Spleen (tissue), 11 donors: ENCODE data around the gene LNX2. TPM values are rescaled to one million over a fixed set of nuclear protein-coding genes. Genes with fewer than 3 reads are reported as not detected.

Experiments
- DNase-seq: peaks from one replicate; pipeline ENCODE4 v3.0.0-alpha.2; 2020
- H3K27ac ChIP-seq, 8 donors: fragments of 200-600 bp; sonication (generic) in 7 of 8; 1 replicate in 4 of 8; 2 replicates in 4 of 8; pipeline versions ENCODE4 v1.5.0 to v1.8.0; 2016 to 2021; ENCODE audit warnings: inconsistent platforms in 4 of 8, mild to moderate bottlenecking in 4 of 8, moderate library complexity in 1 of 8
- H3K27me3 ChIP-seq, 7 donors: fragments of 200-600 bp; sonication (generic) in 6 of 7; replicated peaks in 1 of 7; 1 replicate in 4 of 7; 2 replicates in 3 of 7; pipeline versions ENCODE4 v1.5.0 to v1.8.0; 2016 to 2021; ENCODE audit warnings: inconsistent platforms in 3 of 7, mild to moderate bottlenecking in 1 of 7
- H3K36me3 ChIP-seq, 6 donors: fragments of 200-600 bp; sonication (generic) in 5 of 6; 1 replicate in 4 of 6; 2 replicates in 2 of 6; pipeline versions ENCODE4 v1.5.0 to v1.8.0; 2016 to 2021; ENCODE audit warnings: inconsistent platforms in 2 of 6
- H3K4me1 ChIP-seq, 6 donors: fragments of 200-600 bp; sonication (generic) in 5 of 6; 1 replicate in 3 of 6; 2 replicates in 3 of 6; pipeline versions ENCODE4 v1.5.0 to v1.8.0; 2016 to 2021; ENCODE audit warnings: inconsistent platforms in 3 of 6
- H3K4me3 ChIP-seq, 8 donors: fragments of 200-600 bp; sonication (generic) in 7 of 8; 1 replicate in 4 of 8; 2 replicates in 4 of 8; pipeline versions ENCODE4 v1.5.0 to v1.8.0; 2016 to 2021; ENCODE audit warnings: inconsistent platforms in 4 of 8, mild to moderate bottlenecking in 4 of 8, moderate library complexity in 2 of 8
- H3K9me3 ChIP-seq, 8 donors: fragments of 200-600 bp; sonication (generic) in 7 of 8; 1 replicate in 4 of 8; 2 replicates in 4 of 8; pipeline versions ENCODE4 v1.5.0 to v1.8.0; 2016 to 2021; ENCODE audit warnings: inconsistent platforms in 4 of 8
- POLR2A ChIP-seq, 3 donors: fragments of 450-650 bp; IDR thresholded peaks; one replicate each; pipeline ENCODE4 v1.5.1; 2017; ENCODE audit warnings: antibody characterized with exemption in 3 of 3, mild to moderate bottlenecking in 1 of 3
- POLR2AphosphoS5 ChIP-seq, 3 donors: sonication (generic); formaldehyde crosslinking; IDR thresholded peaks; one replicate each; pipeline ENCODE4 v1.5.1; 2017; ENCODE audit warnings: antibody characterized with exemption in 3 of 3
- WGBS, 5 donors: extraction: QIAGEN DNeasy Blood & Tissue Kit in 3 of 5; methylation state at CpG; one replicate each; pipeline versions ENCODE4 v1.1.5 to v1.1.7; 2013 to 2018; 5-methylcytosine and 5-hydroxymethylcytosine counted together
- intact Hi-C: fragments of 100-400 bp; cut with DNase I; formaldehyde crosslinking; loops from one replicate; pipeline ENCODE4 v1.15.0; 2023; ENCODE audit warnings: low total_unique reads
- polyA plus RNA-seq, 3 donors: library from polyadenylated mRNA; stranded (reverse); fragments of 200-250 nt; gene quantifications; one replicate each; pipeline ENCODE4 v1.2.1, GENCODE V29; 2013
- total RNA-seq, 7 donors: library from RNA; depleted of rRNA in 3 of 7; stranded (reverse); fragments of >200 nt in 3 of 7; fragmentation: NEBNext Ultra II Directional in 4 of 7; extraction: Animal tissue kit (Norgen Biotek cat#: 25700) in 4 of 7; gene quantifications; one replicate each; pipeline versions ENCODE4 v1.1.0 to v1.2.1, GENCODE V29; 2016 to 2021
- TF ChIP-seq, protein P1 (sequence below), 11 experiments: fragments of 200-600 bp in 7 of 11; fragments of 450-650 bp in 4 of 11; sonication (generic) in 4 of 11; IDR thresholded peaks in 8 of 11; conservative IDR thresholded peaks in 3 of 11; 1 replicate in 7 of 11; 2 replicates in 4 of 11; pipeline versions ENCODE4 v1.4.0 to v1.8.0; 2016 to 2021; ENCODE audit warnings: antibody characterized with exemption in 11 of 11, inconsistent platforms in 4 of 11, mild to moderate bottlenecking in 1 of 11
- donor health status: healthy with polysubstance abuse.
- donor health status: DM: no; HTN: no; CAD: no; lungs with moderate emphysema.
- donor health status: DM: no; HTN: no; CAD: no.
- donor health status: Bipolar disorder and iron deficiency.
- donor health status: healthy.
- donor health status: DM: no; HTN: no; CAD: no.
- donor health status: DM: yes; HTN: yes; CAD: no.

The LNX2 gene
- total and polyA plus RNA-seq, 10 donors, result 1.8 to 8.8 (median 6.7) TPM

DNA sequence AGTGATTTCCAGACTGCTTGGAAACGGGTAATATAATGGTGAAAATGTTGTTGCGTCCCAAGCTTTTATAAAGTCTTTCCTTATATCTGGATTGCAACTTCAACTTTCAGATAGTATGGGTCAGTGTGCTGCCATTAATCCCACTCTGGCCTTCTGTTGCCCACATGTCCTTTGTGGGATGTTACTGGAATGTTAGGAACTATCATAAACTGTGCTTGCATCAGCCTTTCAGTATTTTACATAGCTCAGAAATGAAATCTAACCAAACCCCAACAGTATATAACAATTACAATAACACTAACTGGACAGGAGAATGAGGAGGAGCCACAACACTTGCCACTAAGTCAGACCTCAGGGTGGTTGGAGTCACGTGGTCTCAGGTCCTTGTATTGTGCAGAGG is 78.9 kb downstream of the LNX2 start:
- no peak overlapping the region for H3K4me3 ChIP-seq
- 82 to 95% (median 93%) methylated on average over 3 of the region's 3 CpGs for WGBS, 5 donors
- no peaks in the 10 kb centered on the region for H3K4me1 ChIP-seq
- no peaks in the 10 kb centered on the region for H3K27me3 ChIP-seq
- intact Hi-C loops, result no loop called here
- no peak overlapping the region for H3K27ac ChIP-seq
- TF ChIP-seq POLR2A (IDR thresholded peaks at IDR 0.05) (no peak), POLR2AphosphoS5 (IDR thresholded peaks at IDR 0.05) (no peak)
- TF ChIP-seq, protein P1, sequence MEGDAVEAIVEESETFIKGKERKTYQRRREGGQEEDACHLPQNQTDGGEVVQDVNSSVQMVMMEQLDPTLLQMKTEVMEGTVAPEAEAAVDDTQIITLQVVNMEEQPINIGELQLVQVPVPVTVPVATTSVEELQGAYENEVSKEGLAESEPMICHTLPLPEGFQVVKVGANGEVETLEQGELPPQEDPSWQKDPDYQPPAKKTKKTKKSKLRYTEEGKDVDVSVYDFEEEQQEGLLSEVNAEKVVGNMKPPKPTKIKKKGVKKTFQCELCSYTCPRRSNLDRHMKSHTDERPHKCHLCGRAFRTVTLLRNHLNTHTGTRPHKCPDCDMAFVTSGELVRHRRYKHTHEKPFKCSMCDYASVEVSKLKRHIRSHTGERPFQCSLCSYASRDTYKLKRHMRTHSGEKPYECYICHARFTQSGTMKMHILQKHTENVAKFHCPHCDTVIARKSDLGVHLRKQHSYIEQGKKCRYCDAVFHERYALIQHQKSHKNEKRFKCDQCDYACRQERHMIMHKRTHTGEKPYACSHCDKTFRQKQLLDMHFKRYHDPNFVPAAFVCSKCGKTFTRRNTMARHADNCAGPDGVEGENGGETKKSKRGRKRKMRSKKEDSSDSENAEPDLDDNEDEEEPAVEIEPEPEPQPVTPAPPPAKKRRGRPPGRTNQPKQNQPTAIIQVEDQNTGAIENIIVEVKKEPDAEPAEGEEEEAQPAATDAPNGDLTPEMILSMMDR (IDR thresholded peaks at IDR 0.05 in 8 of 11, conservative IDR thresholded peaks at IDR 0.05 in 3 of 11), result no peak
- peaks cover 0 to 12% (median 0%) of the 10 kb centered on the region in 6 donors for H3K36me3 ChIP-seq
- no peak for DNase-seq
- H3K9me3 ChIP-seq, result no peaks in the 10 kb centered on the region

DNA sequence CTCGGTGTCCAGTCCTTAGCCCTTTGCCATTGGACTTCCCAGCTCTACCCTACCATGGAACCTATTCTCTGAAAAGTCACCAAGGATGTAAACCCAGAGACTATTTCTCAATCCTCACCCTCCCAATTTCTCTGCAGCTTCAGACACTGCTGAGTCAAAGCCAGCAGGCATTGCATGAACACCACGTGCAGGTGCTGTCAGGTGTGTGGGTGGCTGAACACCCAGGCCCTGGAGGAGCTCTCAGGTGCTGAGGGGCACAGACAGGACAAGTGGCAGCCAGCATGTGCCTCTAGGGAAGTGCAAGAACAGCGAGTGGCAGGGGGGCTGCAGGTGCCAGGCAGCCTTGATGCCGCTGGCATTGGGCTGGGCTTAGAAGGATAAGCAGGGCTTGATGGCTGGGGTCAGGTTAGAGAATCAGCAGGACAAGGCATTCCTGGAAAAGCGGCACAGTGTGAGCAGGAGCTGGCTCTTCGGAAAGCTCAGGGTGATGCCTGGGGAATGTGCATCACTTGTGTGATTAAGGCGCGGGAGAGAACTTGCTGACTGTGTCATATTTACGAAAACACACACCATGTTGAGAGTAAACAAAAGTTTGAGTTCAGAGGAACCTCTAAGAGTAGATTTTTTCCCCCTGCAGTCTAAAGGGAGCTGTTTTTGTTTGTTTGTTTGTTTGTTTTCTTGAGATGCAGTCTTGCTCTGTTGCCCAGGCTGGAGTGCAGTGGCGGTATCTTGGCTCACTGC is 83.8 kb downstream of the LNX2 start:
- Histone ChIP-seq H3K9me3 (no peaks in the 10 kb centered on the region), H3K27me3 (peaks cover 0 to 8% (median 0%) of the 10 kb centered on the region in 7 donors), H3K4me1 (peaks cover 0 to 11% (median 8%) of the 10 kb centered on the region in 6 donors), H3K27ac (no peak overlapping the region), H3K4me3 (no peak overlapping the region), H3K36me3 (no peaks in the 10 kb centered on the region)
- no peak for DNase-seq
- intact Hi-C loops, result loop anchor here (10.0 kb wide), 2 partner anchors 188 to 288 kb away; no protein-coding TSS in a partner anchor
- TF ChIP-seq, protein P1 (IDR thresholded peaks at IDR 0.05 in 8 of 11, conservative IDR thresholded peaks at IDR 0.05 in 3 of 11), result no peak
- TF ChIP-seq POLR2A (IDR thresholded peaks at IDR 0.05) (no peak), POLR2AphosphoS5 (IDR thresholded peaks at IDR 0.05) (peak in 1 of 3 donors; percentile 20)
- 89 to 93% (median 91%) methylated on average over 9 to 10 of the region's 10 CpGs for WGBS, 5 donors

DNA sequence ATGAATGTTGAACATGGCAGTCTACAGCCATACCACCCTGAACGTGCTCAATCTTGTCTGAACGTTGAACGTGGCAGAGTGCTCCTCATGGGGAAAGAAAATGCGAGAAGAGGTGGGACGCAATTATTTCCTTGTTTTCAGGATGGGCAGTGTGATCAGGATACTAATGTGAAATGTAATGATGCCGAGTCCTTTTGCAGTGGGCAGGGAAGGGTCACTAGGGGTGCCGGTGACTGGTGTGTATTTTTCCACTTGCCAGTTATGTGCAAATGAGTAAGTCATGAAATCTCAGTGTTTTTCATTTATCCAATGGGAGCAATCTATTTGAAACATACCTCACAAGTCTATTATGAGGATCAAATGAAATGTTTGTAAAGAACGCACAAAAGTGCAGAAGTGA is 84.8 kb downstream of the LNX2 start:
- Histone ChIP-seq H3K27ac (no peak overlapping the region), H3K9me3 (no peaks in the 10 kb centered on the region), H3K36me3 (no peaks in the 10 kb centered on the region), H3K4me1 (peaks cover 0 to 11% (median 8%) of the 10 kb centered on the region in 6 donors), H3K4me3 (no peak overlapping the region), H3K27me3 (peaks cover 0 to 8% (median 0%) of the 10 kb centered on the region in 7 donors)
- DNase-seq, result no peak
- intact Hi-C loops, result loop anchor here (10.0 kb wide), 2 partner anchors 189 to 289 kb away; no protein-coding TSS in a partner anchor
- WGBS, 5 donors, result 78 to 89% (median 85%) methylated on average over 8 of the region's 8 CpGs
- TF ChIP-seq POLR2A (IDR thresholded peaks at IDR 0.05) (no peak), POLR2AphosphoS5 (IDR thresholded peaks at IDR 0.05) (no peak)
- TF ChIP-seq, protein P1 (IDR thresholded peaks at IDR 0.05 in 8 of 11, conservative IDR thresholded peaks at IDR 0.05 in 3 of 11), result no peak

- no peak for DNase-seq
- intact Hi-C loops, result loop anchor here (10.0 kb wide), 2 partner anchors 190 to 290 kb away; no protein-coding TSS in a partner anchor
- no peak for TF ChIP-seq POLR2A (IDR thresholded peaks at IDR 0.05)
- TF ChIP-seq, protein P1 (IDR thresholded peaks at IDR 0.05 in 8 of 11, conservative IDR thresholded peaks at IDR 0.05 in 3 of 11), result no peak
- no peak for TF ChIP-seq POLR2AphosphoS5 (IDR thresholded peaks at IDR 0.05)
- Histone ChIP-seq H3K27me3 (peaks cover 0 to 8% (median 0%) of the 10 kb centered on the region in 7 donors), H3K27ac (no peak overlapping the region), H3K4me3 (no peak overlapping the region), H3K4me1 (peaks cover 0 to 11% (median 8%) of the 10 kb centered on the region in 6 donors), H3K9me3 (no peaks in the 10 kb centered on the region), H3K36me3 (no peaks in the 10 kb centered on the region)
- WGBS, 5 donors, result 88 to 92% (median 90%) methylated on average over 3 of the region's 3 CpGs
Measured at GRCh38 chr13:27534981-27535380, 85.3 kb downstream of the LNX2 start.
